OCI-LY7 (cell line): ENCODE results near the gene PDZRN3.

ENCODE experiments used
- CTCF ChIP-seq: fragments of 200-600 bp; sonication (generic); conservative IDR thresholded peaks from 2 replicates; pipeline ENCODE4 v1.5.1; 2014; ENCODE audit warnings: mild to moderate bottlenecking, antibody characterized with exemption, low read length, moderate library complexity, mixed read lengths
- EZH2phosphoT487 ChIP-seq: fragments of 200-600 bp; sonication (generic); IDR thresholded peaks from 2 replicates; pipeline ENCODE4 v1.6.1; 2018; ENCODE audit warnings: low read depth, borderline replicate concordance, mild to moderate bottlenecking, mixed run types, antibody characterized with exemption, low read length, moderate library complexity, mixed read lengths

- no peak for TF ChIP-seq CTCF
- no peak for TF ChIP-seq EZH2phosphoT487
Measured at GRCh38 chr3:73674280-73674679, 49.5 kb upstream of the PDZRN3 start.
